Measurements from ENCODE around the gene PLXNA2.

The PLXNA2 gene

GRCh38 chr1:208146650-208147049 is 97.5 kb downstream of the PLXNA2 start:
- no peak for DNase-seq (ENCODE audit: low read depth)

- DNase-seq (ENCODE audit: low read depth): no peak
Measured at GRCh38 chr1:208145167-208145566, 99.0 kb downstream of the PLXNA2 start.

- DNase-seq (ENCODE audit: low read depth): no peak
Measured at GRCh38 chr1:208142590-208143382, 101.4 kb downstream of the PLXNA2 start.

- DNase-seq (ENCODE audit: low read depth): no peak
Measured at GRCh38 chr1:208141610-208142192, 102.5 kb downstream of the PLXNA2 start.

GRCh38 chr1:208139434-208140045 is 104.6 kb downstream of the PLXNA2 start:
- no peak for DNase-seq (ENCODE audit: low read depth)

- DNase-seq (ENCODE audit: low read depth): no peak
Measured at GRCh38 chr1:208137193-208137592, 107.0 kb downstream of the PLXNA2 start.

GRCh38 chr1:208136459-208137182 is 107.6 kb downstream of the PLXNA2 start:
- DNase-seq (ENCODE audit: low read depth): no peak

GRCh38 chr1:208135354-208135753 is 108.8 kb downstream of the PLXNA2 start:
- DNase-seq (ENCODE audit: low read depth): no peak

- no peak for DNase-seq (ENCODE audit: low read depth)
Measured at GRCh38 chr1:208134491-208134890, 109.7 kb downstream of the PLXNA2 start.

- no peak for DNase-seq (ENCODE audit: low read depth)
Measured at GRCh38 chr1:208133355-208133754, 110.8 kb downstream of the PLXNA2 start.

GRCh38 chr1:208132287-208132882 is 111.8 kb downstream of the PLXNA2 start:
- DNase-seq (ENCODE audit: low read depth): peak; percentile 30

- no peak for DNase-seq (ENCODE audit: low read depth)
Measured at GRCh38 chr1:208131621-208132286, 112.4 kb downstream of the PLXNA2 start.

GRCh38 chr1:208129487-208129886 is 114.7 kb downstream of the PLXNA2 start:
- no peak for DNase-seq (ENCODE audit: low read depth)

GRCh38 chr1:208129060-208129459 is 115.1 kb downstream of the PLXNA2 start:
- no peak for DNase-seq (ENCODE audit: low read depth)

- no peak for DNase-seq (ENCODE audit: low read depth)
Measured at GRCh38 chr1:208127792-208128529, 116.2 kb downstream of the PLXNA2 start.

GRCh38 chr1:208127284-208127683 is 116.9 kb downstream of the PLXNA2 start:
- no peak for DNase-seq (ENCODE audit: low read depth)

- no peak for DNase-seq (ENCODE audit: low read depth)
Measured at GRCh38 chr1:208126108-208126507, 118.1 kb downstream of the PLXNA2 start.

- no peak for DNase-seq (ENCODE audit: low read depth)
Measured at GRCh38 chr1:208122612-208123358, 121.4 kb downstream of the PLXNA2 start.

GRCh38 chr1:208121813-208122364 is 122.3 kb downstream of the PLXNA2 start:
- no peak for DNase-seq (ENCODE audit: low read depth)

GRCh38 chr1:208120431-208120790 is 123.8 kb downstream of the PLXNA2 start:
- DNase-seq (ENCODE audit: low read depth): no peak
